Uterus (tissue), 2 donors: ENCODE data around the gene ZNF234.

Experiments used
- POLR2A ChIP-seq, 2 donors: fragments of 450-650 bp; IDR thresholded peaks; one replicate each; pipeline ENCODE4 v1.6.1; 2016; ENCODE audit warnings: antibody characterized with exemption in 2 of 2, mild to moderate bottlenecking in 1 of 2, moderate library complexity in 1 of 2
- TF ChIP-seq, protein P1 (sequence below), 4 experiments: fragments of 200-600 bp in 2 of 4; fragments of 450-650 bp in 2 of 4; sonication (generic) in 2 of 4; IDR thresholded peaks; one replicate each; pipeline ENCODE4 v1.5.1; 2016 to 2019; ENCODE audit warnings: antibody characterized with exemption in 4 of 4, mild to moderate bottlenecking in 2 of 4, moderate library complexity in 1 of 4

DNA sequence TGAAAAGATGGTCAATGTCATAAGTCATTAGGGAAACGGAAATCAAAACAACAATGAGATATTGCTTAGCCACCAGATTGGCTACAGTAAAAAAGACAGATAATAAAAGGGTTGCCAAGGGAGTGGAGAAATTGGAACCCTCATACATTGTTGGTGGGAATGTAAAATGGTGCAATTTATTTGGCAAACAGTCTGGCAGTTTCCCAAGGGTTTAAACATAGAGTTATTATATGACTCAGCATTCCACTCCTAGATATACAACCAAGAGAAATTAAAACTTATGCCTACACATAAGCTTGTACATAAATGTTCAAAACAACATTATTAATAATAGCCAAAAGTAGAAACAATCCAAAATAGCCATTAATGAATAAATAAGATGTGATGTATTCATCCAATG is 61.1 kb downstream of the ZNF234 start:
- TF ChIP-seq, protein P1, sequence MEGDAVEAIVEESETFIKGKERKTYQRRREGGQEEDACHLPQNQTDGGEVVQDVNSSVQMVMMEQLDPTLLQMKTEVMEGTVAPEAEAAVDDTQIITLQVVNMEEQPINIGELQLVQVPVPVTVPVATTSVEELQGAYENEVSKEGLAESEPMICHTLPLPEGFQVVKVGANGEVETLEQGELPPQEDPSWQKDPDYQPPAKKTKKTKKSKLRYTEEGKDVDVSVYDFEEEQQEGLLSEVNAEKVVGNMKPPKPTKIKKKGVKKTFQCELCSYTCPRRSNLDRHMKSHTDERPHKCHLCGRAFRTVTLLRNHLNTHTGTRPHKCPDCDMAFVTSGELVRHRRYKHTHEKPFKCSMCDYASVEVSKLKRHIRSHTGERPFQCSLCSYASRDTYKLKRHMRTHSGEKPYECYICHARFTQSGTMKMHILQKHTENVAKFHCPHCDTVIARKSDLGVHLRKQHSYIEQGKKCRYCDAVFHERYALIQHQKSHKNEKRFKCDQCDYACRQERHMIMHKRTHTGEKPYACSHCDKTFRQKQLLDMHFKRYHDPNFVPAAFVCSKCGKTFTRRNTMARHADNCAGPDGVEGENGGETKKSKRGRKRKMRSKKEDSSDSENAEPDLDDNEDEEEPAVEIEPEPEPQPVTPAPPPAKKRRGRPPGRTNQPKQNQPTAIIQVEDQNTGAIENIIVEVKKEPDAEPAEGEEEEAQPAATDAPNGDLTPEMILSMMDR (IDR thresholded peaks at IDR 0.05), result no peak
- TF ChIP-seq POLR2A (IDR thresholded peaks at IDR 0.05), result no peak
